Skeletal muscle tissue (tissue), 4 donors: ENCODE results near the gene BRIP1. TPM values are rescaled to one million over a fixed set of nuclear protein-coding genes. Genes with fewer than 3 reads are reported as not detected.
"Not testable (repeated sequence)": the region's sequence is repeated elsewhere in the genome, so short reads cannot be mapped to it uniquely, and the experiment has no call there.

Source experiments
- H3K27ac ChIP-seq: one replicate; pipeline ENCODE4 v1.7.0; 2013; ENCODE audit warnings: mild to moderate bottlenecking, low read depth, low read length, inconsistent platforms
- H3K27me3 ChIP-seq, 3 donors: one replicate each; pipeline ENCODE4 v1.7.0; 2013; ENCODE audit warnings: low read length in 3 of 3; ENCODE audit not compliant: control insufficient read depth in 3 of 3, insufficient read depth in 3 of 3
- H3K36me3 ChIP-seq, 3 donors: one replicate each; pipeline ENCODE4 v1.7.0; 2013; ENCODE audit warnings: low read length in 3 of 3; ENCODE audit not compliant: control insufficient read depth in 3 of 3, insufficient read depth in 3 of 3
- H3K4me1 ChIP-seq, 3 donors: one replicate each; pipeline ENCODE4 v1.7.0; 2013; ENCODE audit warnings: low read length in 3 of 3, mild to moderate bottlenecking in 3 of 3; ENCODE audit not compliant: control insufficient read depth in 3 of 3, insufficient read depth in 3 of 3
- H3K4me3 ChIP-seq, 3 donors: one replicate each; pipeline ENCODE4 v1.7.0; 2013; ENCODE audit warnings: low read length in 3 of 3
- H3K9ac ChIP-seq, 3 donors: one replicate each; pipeline ENCODE4 v1.7.0; 2013; ENCODE audit warnings: low read length in 3 of 3, mild to moderate bottlenecking in 3 of 3, moderate library complexity in 2 of 3, low read depth in 1 of 3
- H3K9me3 ChIP-seq, 3 donors: one replicate each; pipeline ENCODE4 v1.7.0; 2013; ENCODE audit warnings: low read length in 3 of 3; ENCODE audit not compliant: control insufficient read depth in 3 of 3
- total RNA-seq: library from RNA; depleted of rRNA; stranded (reverse); fragments of >200 nt; gene quantifications from one replicate; pipeline ENCODE4 v1.2.3, GENCODE V29; 2014
- donor health status: Osteomylitis.

The BRIP1 gene
- total RNA-seq, 1 donor from 2014 or later, result 4.2 TPM

DNA sequence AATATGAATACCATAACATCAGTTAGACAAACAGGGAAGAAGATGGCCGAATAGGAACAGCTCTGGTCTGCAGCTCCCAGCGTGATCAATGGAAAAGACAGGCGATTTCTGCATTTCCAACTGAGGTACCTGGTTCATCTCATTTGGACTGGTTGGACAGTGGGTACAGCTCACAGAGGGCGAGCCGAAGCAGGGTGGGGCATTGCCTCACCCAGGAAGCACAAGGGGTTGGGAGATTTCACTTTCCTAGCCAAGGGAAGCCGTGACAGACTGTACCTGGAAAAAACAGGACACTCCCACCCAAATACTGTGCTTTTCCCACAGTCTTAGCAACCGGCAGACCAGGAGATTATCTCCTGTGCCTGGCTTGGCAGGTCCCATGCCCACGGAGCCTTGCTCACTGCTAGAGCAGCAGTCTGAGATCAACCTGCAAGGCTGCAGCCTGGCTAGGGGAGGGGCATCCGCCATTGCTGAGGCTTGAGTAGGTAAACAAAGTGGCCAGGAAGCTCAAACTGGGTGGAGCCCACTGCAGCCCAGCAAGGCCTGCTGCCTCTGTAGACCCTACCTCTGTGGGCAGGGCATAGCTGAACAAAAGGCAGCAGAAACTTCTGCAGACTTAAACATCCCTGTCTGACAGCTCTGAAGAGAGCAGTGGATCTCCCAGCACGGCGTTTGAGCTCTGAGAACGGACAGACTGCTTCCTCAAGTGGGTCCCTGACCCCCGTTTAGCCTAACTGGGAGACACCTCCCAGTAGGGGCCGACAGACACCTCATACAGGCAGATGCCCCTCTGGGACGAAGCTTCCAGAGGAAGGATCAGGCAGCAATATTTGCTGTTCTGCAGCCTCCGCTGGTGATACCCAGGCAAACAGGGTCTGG lies 190.1 kb downstream of the BRIP1 start:
- H3K36me3 ChIP-seq, H3K4me1 ChIP-seq, H3K27ac ChIP-seq, H3K4me3 ChIP-seq, H3K9ac ChIP-seq, H3K9me3 ChIP-seq, H3K27me3 ChIP-seq: not testable (repeated sequence)

DNA sequence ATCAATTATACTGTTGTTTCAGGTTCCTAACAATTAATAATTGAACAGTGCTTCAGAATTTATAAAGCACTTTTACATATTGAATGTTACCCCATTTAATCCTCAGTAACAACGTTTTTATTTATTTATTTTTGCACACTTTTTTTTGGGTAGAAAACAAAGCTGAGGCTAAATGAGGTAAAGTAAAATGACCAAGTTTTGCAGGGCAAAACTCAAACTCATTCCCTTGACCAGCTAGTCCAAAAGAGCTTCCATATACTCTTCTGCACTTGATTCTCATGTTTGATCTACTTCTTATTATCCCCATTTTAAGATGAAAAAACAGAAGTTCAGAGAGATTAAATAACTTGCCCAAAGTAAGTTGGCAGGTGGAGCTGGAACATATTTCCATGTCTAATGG lies 191.2 kb downstream of the BRIP1 start:
- Histone ChIP-seq H3K9ac (no peak overlapping the region), H3K4me3 (no peak overlapping the region), H3K27ac (no peak overlapping the region), H3K36me3 (no peaks in the 10 kb centered on the region), H3K9me3 (no peaks in the 10 kb centered on the region), H3K4me1 (no peaks in the 10 kb centered on the region), H3K27me3 (no peaks in the 10 kb centered on the region)

DNA sequence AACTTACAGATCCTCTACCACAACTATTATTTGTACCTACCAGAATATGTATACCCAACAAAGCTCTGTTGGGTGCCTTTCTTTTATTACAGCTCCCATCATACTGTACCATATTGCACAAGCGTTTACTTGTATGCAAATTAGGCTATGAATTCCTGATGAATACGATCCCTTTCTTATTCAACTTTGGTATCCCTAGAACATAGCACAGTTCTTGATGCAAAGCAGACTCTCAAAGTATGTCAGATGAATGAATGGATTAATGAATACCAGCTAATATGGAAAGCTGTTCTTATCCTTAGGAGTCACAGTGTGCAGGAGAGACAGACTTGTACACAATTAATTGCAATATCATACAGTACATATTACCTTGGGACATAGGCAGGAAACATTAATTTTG lies 192.6 kb downstream of the BRIP1 start:
- no peak overlapping the region for H3K9ac ChIP-seq
- no peaks in the 10 kb centered on the region for H3K4me1 ChIP-seq
- H3K27me3 ChIP-seq, result no peaks in the 10 kb centered on the region
- no peak overlapping the region for H3K27ac ChIP-seq
- no peak overlapping the region for H3K4me3 ChIP-seq
- H3K36me3 ChIP-seq, result no peaks in the 10 kb centered on the region
- H3K9me3 ChIP-seq, result no peaks in the 10 kb centered on the region

DNA sequence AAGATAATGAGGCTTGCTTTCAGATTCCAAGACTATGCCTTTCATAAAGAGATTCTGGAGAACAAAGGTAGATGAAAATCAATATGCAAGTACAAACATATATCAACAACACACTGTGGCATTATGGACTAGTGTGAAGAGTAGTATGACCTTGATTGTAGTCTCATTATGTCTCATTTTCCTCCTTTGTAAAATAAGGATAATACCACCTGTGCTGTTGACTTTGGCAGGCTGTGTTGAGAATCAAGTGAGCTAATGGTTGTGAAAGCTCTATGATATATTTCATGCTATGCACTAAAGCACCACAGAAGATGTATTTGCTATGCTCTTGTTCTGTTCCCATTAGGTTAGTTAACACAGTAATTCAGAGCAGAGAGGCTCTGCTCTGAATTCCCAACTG lies 193.8 kb downstream of the BRIP1 start:
- H3K27me3 ChIP-seq, result no peaks in the 10 kb centered on the region
- no peak overlapping the region for H3K9ac ChIP-seq
- H3K4me3 ChIP-seq, result no peak overlapping the region
- H3K27ac ChIP-seq, result no peak overlapping the region
- no peaks in the 10 kb centered on the region for H3K36me3 ChIP-seq
- H3K4me1 ChIP-seq, result no peaks in the 10 kb centered on the region
- no peaks in the 10 kb centered on the region for H3K9me3 ChIP-seq

DNA sequence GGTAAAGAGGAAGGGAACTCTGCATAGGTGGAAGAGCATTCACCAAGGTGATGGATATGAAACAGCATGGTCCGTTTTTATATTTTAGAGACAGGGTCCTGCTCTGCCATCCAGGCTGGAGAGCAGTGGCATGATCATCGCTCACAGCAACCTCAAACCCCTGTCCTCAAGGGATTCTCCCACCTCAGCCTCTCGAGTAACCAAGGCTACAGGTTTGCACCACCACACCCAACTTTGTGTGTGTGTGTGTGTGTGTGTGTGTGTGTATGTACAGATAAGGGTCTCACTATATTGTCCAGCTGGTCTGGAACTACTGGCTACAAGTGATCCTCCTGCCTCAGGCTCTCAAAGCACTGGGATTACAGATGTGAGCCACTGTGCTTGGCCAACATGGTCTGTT lies 194.8 kb downstream of the BRIP1 start:
- H3K4me3 ChIP-seq, result no peak overlapping the region
- H3K9ac ChIP-seq, result no peak overlapping the region
- H3K4me1 ChIP-seq, result no peaks in the 10 kb centered on the region
- no peaks in the 10 kb centered on the region for H3K36me3 ChIP-seq
- no peaks in the 10 kb centered on the region for H3K27me3 ChIP-seq
- H3K9me3 ChIP-seq, result peaks cover 0 to under 1% (median 0%) of the 10 kb centered on the region in 3 donors
- H3K27ac ChIP-seq, result no peak overlapping the region

DNA sequence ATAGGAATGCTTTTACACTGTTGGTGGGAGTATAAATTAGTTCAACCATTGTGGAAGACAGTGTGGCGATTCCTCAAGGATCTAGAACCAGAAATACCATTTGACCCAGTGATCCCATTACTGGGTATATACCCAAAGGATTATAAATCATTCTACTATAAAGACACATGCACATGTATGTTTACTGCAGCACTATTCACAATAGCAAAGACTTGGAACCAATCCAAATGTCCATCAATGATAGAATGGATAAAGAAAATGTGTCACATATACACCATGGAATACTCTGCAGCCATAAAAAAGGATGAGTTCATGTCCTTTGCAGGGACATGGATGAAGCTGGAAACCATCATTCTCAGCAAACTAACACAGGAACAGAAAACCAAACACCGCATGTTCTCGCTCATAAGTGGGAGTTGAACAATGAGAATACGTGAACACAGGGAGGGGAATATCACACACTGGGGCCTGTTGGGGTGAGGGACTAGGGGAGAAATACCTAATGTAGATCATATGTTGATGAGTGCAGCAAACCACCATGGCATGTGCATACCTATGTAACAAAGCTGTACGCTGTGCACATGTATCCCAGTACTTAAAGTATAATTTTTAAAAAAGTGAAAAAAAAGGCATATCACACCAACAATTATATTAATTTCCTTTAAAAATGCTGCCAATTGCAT lies 196.8 kb downstream of the BRIP1 start:
- not testable (repeated sequence) for H3K9ac ChIP-seq, H3K27me3 ChIP-seq, H3K9me3 ChIP-seq, H3K36me3 ChIP-seq, H3K4me3 ChIP-seq, H3K27ac ChIP-seq, H3K4me1 ChIP-seq

DNA sequence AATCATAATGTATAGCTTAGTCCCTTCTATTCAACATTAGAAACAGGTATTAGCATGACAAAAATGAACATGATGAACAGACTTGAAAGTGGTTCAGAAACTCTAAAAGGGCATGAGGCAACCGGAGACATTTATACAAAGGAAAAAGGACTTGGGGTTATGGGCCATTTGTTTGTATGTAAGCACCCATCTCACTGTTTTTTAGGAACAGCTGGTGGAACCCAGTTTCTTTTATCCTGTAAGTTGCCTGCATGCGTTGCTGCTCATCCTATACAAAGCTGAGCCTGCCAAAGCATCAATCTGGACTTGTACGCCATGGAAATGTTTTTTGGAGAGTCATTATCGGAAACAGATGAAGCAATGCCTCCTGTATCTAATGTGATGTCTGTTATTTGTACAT lies 200.0 kb downstream of the BRIP1 start:
- no peak overlapping the region for H3K9ac ChIP-seq
- no peak overlapping the region for H3K4me3 ChIP-seq
- H3K36me3 ChIP-seq, result no peaks in the 10 kb centered on the region
- H3K4me1 ChIP-seq, result no peaks in the 10 kb centered on the region
- H3K9me3 ChIP-seq, result peaks cover 0 to 3% (median 0%) of the 10 kb centered on the region in 3 donors
- H3K27ac ChIP-seq, result no peak overlapping the region
- no peaks in the 10 kb centered on the region for H3K27me3 ChIP-seq

DNA sequence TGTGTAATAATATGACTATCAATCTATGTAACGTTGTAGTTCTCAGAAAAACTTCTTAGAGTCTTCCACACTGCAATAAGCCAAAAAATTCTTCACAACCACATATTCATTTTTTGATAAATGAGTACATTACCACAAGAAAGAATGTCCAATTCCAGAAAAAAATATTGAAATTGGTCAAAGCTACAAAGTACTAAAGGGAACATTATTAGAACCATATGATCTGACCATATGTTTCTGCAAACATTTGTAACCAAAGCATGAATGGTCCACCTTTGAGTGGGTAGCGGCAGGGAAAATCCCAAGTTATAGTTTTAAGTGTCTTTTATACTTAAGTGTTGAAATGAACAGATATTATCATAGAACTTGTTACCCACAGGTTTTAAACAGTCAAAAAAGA lies 200.6 kb downstream of the BRIP1 start:
- H3K4me1 ChIP-seq, result no peaks in the 10 kb centered on the region
- H3K9ac ChIP-seq, result no peak overlapping the region
- no peaks in the 10 kb centered on the region for H3K27me3 ChIP-seq
- no peak overlapping the region for H3K27ac ChIP-seq
- no peaks in the 10 kb centered on the region for H3K36me3 ChIP-seq
- no peak overlapping the region for H3K4me3 ChIP-seq
- H3K9me3 ChIP-seq, result peaks cover 0 to 3% (median 0%) of the 10 kb centered on the region in 3 donors

DNA sequence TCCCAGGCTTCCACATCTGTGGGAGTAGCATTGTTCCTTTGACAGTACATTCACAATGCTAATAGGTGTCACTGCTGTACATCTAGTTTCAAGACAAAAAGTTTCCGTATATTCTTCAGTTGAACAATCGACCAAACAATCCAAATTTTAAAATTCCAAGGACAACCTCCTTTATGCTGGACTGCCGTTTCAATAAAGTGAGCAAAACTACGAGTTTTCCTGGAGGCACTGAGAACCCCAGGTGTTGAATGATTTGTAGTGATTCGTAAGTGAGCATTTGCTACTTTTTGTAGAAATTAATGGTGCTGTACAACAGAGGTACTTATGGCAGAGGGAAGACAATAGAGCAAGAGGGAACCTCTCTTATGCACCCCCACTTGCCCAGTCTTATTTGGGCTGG lies 201.1 kb downstream of the BRIP1 start:
- H3K27me3 ChIP-seq, result no peaks in the 10 kb centered on the region
- peaks cover 0 to 3% (median 0%) of the 10 kb centered on the region in 3 donors for H3K9me3 ChIP-seq
- H3K36me3 ChIP-seq, result no peaks in the 10 kb centered on the region

DNA sequence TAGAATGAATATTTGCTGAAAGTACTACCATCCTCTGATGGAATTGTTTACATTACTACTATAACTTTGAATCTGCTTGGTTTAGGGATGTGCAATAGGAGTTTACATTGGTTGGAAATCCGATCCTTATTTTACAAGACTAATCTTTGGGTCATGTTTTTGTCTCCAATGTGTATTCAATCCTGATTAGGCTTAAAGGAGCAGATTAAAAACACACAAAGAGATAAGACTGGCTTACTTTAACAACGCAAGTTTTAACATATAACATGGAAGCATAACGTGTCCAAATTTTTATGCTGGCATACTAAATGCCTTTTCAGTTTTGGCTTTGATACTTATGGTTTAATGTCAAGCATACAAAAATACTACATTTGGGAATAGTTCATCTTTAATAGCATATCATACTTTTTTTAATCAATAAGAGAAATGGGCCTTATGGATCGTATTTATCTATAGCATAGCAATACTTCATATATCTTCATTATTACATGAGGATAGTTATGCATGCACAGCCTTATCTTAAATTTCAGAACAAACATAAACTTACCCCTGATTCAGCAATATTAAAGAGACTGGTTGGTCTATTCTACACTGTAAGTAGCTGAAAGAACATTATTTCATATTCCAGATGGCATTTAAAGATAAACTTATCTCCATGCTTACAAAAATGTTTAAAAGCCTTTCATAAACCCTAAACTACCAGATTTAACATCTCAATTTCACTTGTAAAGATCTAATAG lies 202.4 kb downstream of the BRIP1 start:
- Histone ChIP-seq H3K4me3 (no peak overlapping the region), H3K27me3 (no peaks in the 10 kb centered on the region), H3K9me3 (peaks cover 0 to 3% (median 0%) of the 10 kb centered on the region in 3 donors), H3K4me1 (no peaks in the 10 kb centered on the region), H3K36me3 (no peaks in the 10 kb centered on the region), H3K27ac (no peak overlapping the region), H3K9ac (no peak overlapping the region)

More for the DNA sequence above, 201.1 kb downstream of the BRIP1 start:
- H3K4me1 ChIP-seq, result no peaks in the 10 kb centered on the region
- no peak overlapping the region for H3K27ac ChIP-seq
- H3K9ac ChIP-seq, result no peak overlapping the region
- no peak overlapping the region for H3K4me3 ChIP-seq
